Heart left ventricle (tissue), 16 donors: Measurements from ENCODE around the gene NLK. TPM values are rescaled to one million over a fixed set of nuclear protein-coding genes. Genes with fewer than 3 reads are reported as not detected.

Source experiments
- ATAC-seq, 4 donors: fragments of 200-7000 bp; cut with Tn5 transposase; one replicate each; pipeline ENCODE4 v1.9.1; 2020 to 2022; ENCODE audit warnings: moderate library complexity in 4 of 4, mild to moderate bottlenecking in 3 of 4, moderate number of reproducible peaks in 1 of 4
- DNase-seq, 5 donors: peaks; one replicate each; pipeline ENCODE4 v3.0.0-alpha.2; 2020
- H3K27ac ChIP-seq, 12 donors: fragments of 200-600 bp; sonication (generic) in 4 of 12; one replicate each; pipeline versions ENCODE4 v1.5.0 to v1.8.0; 2016 to 2022; ENCODE audit warnings: mild to moderate bottlenecking in 2 of 12
- H3K27me3 ChIP-seq, 9 donors: fragments of 200-600 bp; sonication (generic) in 2 of 9; one replicate each; pipeline versions ENCODE4 v1.5.1 to v1.8.0; 2016 to 2022; ENCODE audit warnings: mild to moderate bottlenecking in 3 of 9
- H3K36me3 ChIP-seq, 9 donors: fragments of 200-600 bp; sonication (generic) in 2 of 9; one replicate each; pipeline versions ENCODE4 v1.5.0 to v1.8.0; 2018 to 2022; ENCODE audit warnings: mild to moderate bottlenecking in 2 of 9
- H3K4me1 ChIP-seq, 12 donors: fragments of 200-600 bp; sonication (generic) in 4 of 12; one replicate each; pipeline versions ENCODE4 v1.5.0 to v1.8.0; 2016 to 2022; ENCODE audit warnings: mild to moderate bottlenecking in 3 of 12
- H3K4me3 ChIP-seq, 12 donors: fragments of 200-600 bp; sonication (generic) in 4 of 12; one replicate each; pipeline versions ENCODE4 v1.5.0 to v1.8.0; 2017 to 2022; ENCODE audit warnings: mild to moderate bottlenecking in 9 of 12, moderate library complexity in 4 of 12
- H3K9me3 ChIP-seq, 12 donors: fragments of 200-600 bp; sonication (generic) in 4 of 12; one replicate each; pipeline versions ENCODE4 v1.5.0 to v1.8.0; 2016 to 2022; ENCODE audit warnings: mild to moderate bottlenecking in 1 of 12
- CTCF ChIP-seq, 12 donors: fragments of 200-600 bp; sonication (generic) in 4 of 12; IDR thresholded peaks; one replicate each; pipeline versions ENCODE4 v1.5.0 to v1.8.0; 2018 to 2022; ENCODE audit warnings: antibody characterized with exemption in 12 of 12, mild to moderate bottlenecking in 5 of 12
- POLR2A ChIP-seq, 2 donors: fragments of 450-650 bp; IDR thresholded peaks; one replicate each; pipeline ENCODE4 v1.6.1; 2017; ENCODE audit warnings: antibody characterized with exemption in 2 of 2, mild to moderate bottlenecking in 2 of 2, moderate library complexity in 2 of 2
- WGBS, 4 donors: extraction: QIAGEN DNeasy Blood & Tissue Kit in 2 of 4; methylation state at CpG; one replicate each; pipeline versions ENCODE4 v1.1.5 to v1.1.7; 2013 to 2018; 5-methylcytosine and 5-hydroxymethylcytosine counted together
- intact Hi-C, 10 donors: fragments of 100-400 bp; cut with DNase I; formaldehyde crosslinking; loops; one replicate each; pipeline versions ENCODE4 v1.11.1 to v1.14.2; 2022
- polyA plus RNA-seq, 2 donors: library from polyadenylated mRNA; stranded (reverse); fragments of 200-250 nt; gene quantifications; one replicate each; pipeline ENCODE4 v1.2.3, GENCODE V29; 2013
- total RNA-seq, 9 donors: library from RNA; depleted of rRNA in 2 of 9; stranded (reverse); fragments of >200 nt in 2 of 9; fragmentation: NEBNext Ultra II Directional in 3 of 9; extraction: Animal tissue kit (Norgen Biotek cat#: 25700) in 3 of 9; gene quantifications; one replicate each; pipeline versions ENCODE4 v1.1.0 to v1.2.4, GENCODE V29; 2016 to 2023
- donor health status: ischemic (EF 13 %, LVEDD 7.1; RV severe dilation, severe dysfunction).
- donor health status: healthy with polysubstance abuse.
- donor health status: DM: no; HTN: yes; CAD: no.
- donor health status: DM: no; HTN: no; CAD: no.
- donor health status: ischemic (EF 25% LVEDD 6.9; RV normal size, moderate dysfunction).
- donor health status: ischemic (EF 25% LVEDD 5.7; RV mildly dilated, moderate dysfunction).
- donor health status: healthy.
- donor health status: DM: yes; HTN: yes; CAD: no.
- donor health status: ischemic (EF 35%, LVEDD 5.7; RV mildly dilated, moderate dysfunction).
- donor health status: nonischemic (EF 11% LVEDD 7.7; RV severe dilation, severe dysfunction).
- donor health status: DM: yes; HTN: yes; CAD: no.
- donor health status: PGD.
- donor health status: ischemic (EF 29% LVEDD 5.4; RV normal size, mild dysfunction).
- donor health status: nonischemic (EF 23%, LVEDD 6.1; RV moderate dilation, normal function).

The NLK gene
- total and polyA plus RNA-seq, 11 donors = 8.1 to 29.1 (median 20.0) TPM

- ATAC-seq (no peak), DNase-seq (no peak)
- Histone ChIP-seq H3K27me3 (no peaks in the 10 kb centered on the region), H3K9me3 (no peaks in the 10 kb centered on the region), H3K36me3 (no peaks in the 10 kb centered on the region), H3K4me3 (peak overlapping the region in 5 of 12 donors; percentile 1 to 36 (median 27)), H3K27ac (peak overlapping the region in 1 of 12 donors; percentile 5), H3K4me1 (peaks cover 6 to 83% (median 64%) of the 10 kb centered on the region in 12 donors)
- intact Hi-C loops = loop anchor here in 4 of 10 donors (5.0 to 10.0 kb wide), 5 partner anchors 61 to 151 kb away; partner anchors contain the start of gene LYRM9 (in 3 of the 4)
- WGBS, 4 donors = 46 to 56% (median 51%) methylated on average over 3 of the region's 3 CpGs
- TF ChIP-seq CTCF (IDR thresholded peaks at IDR 0.05) = no peak
- TF ChIP-seq POLR2A (IDR thresholded peaks at IDR 0.05) = no peak
Observed at GRCh38 chr17:28045304-28045703, 2.8 kb downstream of the NLK start.

- Histone ChIP-seq H3K9me3 (no peaks in the 10 kb centered on the region), H3K27me3 (no peaks in the 10 kb centered on the region), H3K27ac (no peak overlapping the region), H3K36me3 (no peaks in the 10 kb centered on the region), H3K4me1 (peaks cover 6 to 81% (median 61%) of the 10 kb centered on the region in 12 donors), H3K4me3 (peak overlapping the region in 1 of 12 donors; percentile 34)
- ATAC-seq (no peak), DNase-seq (no peak)
- intact Hi-C loops = loop anchor here in 4 of 10 donors (5.0 to 10.0 kb wide), 5 partner anchors 61 to 151 kb away; partner anchors contain the start of gene LYRM9 (in 3 of the 4)
- no peak for TF ChIP-seq CTCF (IDR thresholded peaks at IDR 0.05)
- no peak for TF ChIP-seq POLR2A (IDR thresholded peaks at IDR 0.05)
- 73 to 83% (median 79%) methylated on average over 3 of the region's 3 CpGs for WGBS, 4 donors
Observed at GRCh38 chr17:28046034-28046825, 3.8 kb downstream of the NLK start.

- H3K4me3 ChIP-seq = no peak overlapping the region
- intact Hi-C loops = loop anchor here in 4 of 10 donors (5.0 to 10.0 kb wide), 5 partner anchors 63 to 153 kb away; partner anchors contain the start of gene LYRM9 (in 3 of the 4)
- ATAC-seq (no peak), DNase-seq (no peak)
- H3K36me3 ChIP-seq = no peaks in the 10 kb centered on the region
- H3K4me1 ChIP-seq = peaks cover 6 to 90% (median 66%) of the 10 kb centered on the region in 12 donors
- H3K27ac ChIP-seq = no peak overlapping the region
- TF ChIP-seq POLR2A (IDR thresholded peaks at IDR 0.05) (no peak), CTCF (IDR thresholded peaks at IDR 0.05) (no peak)
- H3K9me3 ChIP-seq = no peaks in the 10 kb centered on the region
- no peaks in the 10 kb centered on the region for H3K27me3 ChIP-seq
- WGBS, 4 donors = 16 to 23% (median 21%) methylated on average over 4 of the region's 4 CpGs
Observed at GRCh38 chr17:28047806-28048205, 5.3 kb downstream of the NLK start.

GRCh38 chr17:28049071-28049470, 6.6 kb downstream of the NLK start:
- DNase-seq (no peak), ATAC-seq (peak in 1 of 4 donors; percentile 31)
- Histone ChIP-seq H3K27me3 (no peaks in the 10 kb centered on the region), H3K4me3 (no peak overlapping the region), H3K27ac (no peak overlapping the region), H3K9me3 (no peaks in the 10 kb centered on the region), H3K36me3 (no peaks in the 10 kb centered on the region), H3K4me1 (peaks cover 4 to 90% (median 64%) of the 10 kb centered on the region in 12 donors)
- 93 to 100% (median 98%) methylated on average over 1 of the region's 1 CpG for WGBS, 4 donors
- TF ChIP-seq CTCF (IDR thresholded peaks at IDR 0.05) = no peak
- no peak for TF ChIP-seq POLR2A (IDR thresholded peaks at IDR 0.05)
- intact Hi-C loops = loop anchor here in 4 of 10 donors (5.0 to 10.0 kb wide), 5 partner anchors 64 to 154 kb away; partner anchors contain the start of gene LYRM9 (in 3 of the 4)
